H1 (cell line): ENCODE results near the gene BRCA2. TPM values are rescaled to one million over a fixed set of nuclear protein-coding genes. Genes with fewer than 3 reads are reported as not detected.

Source experiments
- CTCF ChIA-PET: fragments of 300-600 bp; sonication (Branson Sonifier 250); formaldehyde crosslinking; loops from one replicate; lab custom pipeline; 2021; ENCODE audit not compliant: partially characterized antibody; lab: Charles Lee
- POLR2A ChIA-PET: fragments of 300-600 bp; sonication (Branson Sonifier 250); formaldehyde crosslinking; loops from one replicate; lab custom pipeline; 2021; ENCODE audit warnings: inconsistent platforms; ENCODE audit not compliant: partially characterized antibody; lab: Charles Lee
- DNase-seq, 2 experiments: peaks; one replicate each; pipeline versions ENCODE4 v3.0.0 to v3.0.0-alpha.2; 2010 to 2022; ENCODE audit warnings: low spot score in 2 of 2, low read depth in 1 of 2, mixed read lengths in 1 of 2
- FAIRE-seq: peaks from 2 replicates; lab custom pipeline; 2011; peaks lifted over from hg19 to GRCh38; lab: Jason Lieb, UNC
- H2AFZ ChIP-seq: 2 replicates; pipeline ENCODE4 v1.8.1; 2012; ENCODE audit warnings: low read length, inconsistent platforms
- H2AK5ac ChIP-seq: 2 replicates; pipeline ENCODE4 v1.6.1; 2013; ENCODE audit warnings: low read depth, low read length
- H2BK120ac ChIP-seq: replicated peaks from 2 replicates; pipeline ENCODE3; 2013; ENCODE audit warnings: low read depth, low read length, inconsistent platforms
- H2BK12ac ChIP-seq: 2 replicates; pipeline ENCODE4 v1.6.1; 2013; ENCODE audit warnings: low read depth, low read length
- H2BK15ac ChIP-seq: 2 replicates; pipeline ENCODE4 v1.6.1; 2013; ENCODE audit warnings: low read length
- H2BK20ac ChIP-seq: 2 replicates; pipeline ENCODE4 v1.6.1; 2013; ENCODE audit warnings: low read length
- H2BK5ac ChIP-seq: 2 replicates; pipeline ENCODE4 v1.6.1; 2013; ENCODE audit warnings: low read depth, low read length
- H3K14ac ChIP-seq: 2 replicates; pipeline ENCODE4 v1.6.1; 2013; ENCODE audit warnings: inconsistent platforms; ENCODE audit not compliant: insufficient read length
- H3K18ac ChIP-seq: 2 replicates; pipeline ENCODE4 v1.6.1; 2013; ENCODE audit warnings: low read length; ENCODE audit errors: extremely low read depth
- H3K23ac ChIP-seq: 2 replicates; pipeline ENCODE4 v1.6.1; 2013; ENCODE audit warnings: inconsistent platforms; ENCODE audit not compliant: insufficient read length
- H3K23me2 ChIP-seq: 2 replicates; pipeline ENCODE4 v1.6.1; 2013; ENCODE audit warnings: low read depth, low read length
- H3K27ac ChIP-seq: 2 replicates; pipeline ENCODE4 v1.6.1; 2011; ENCODE audit warnings: low read depth, low read length, inconsistent platforms
- H3K27me3 ChIP-seq, 4 experiments: replicated peaks in 1 of 4; 1 replicate in 1 of 4; 2 replicates in 3 of 4; pipeline versions ENCODE4 v1.6.1 to v1.8.1; 2011 to 2013; ENCODE audit warnings: low read length in 3 of 4, mild to moderate bottlenecking in 3 of 4, inconsistent platforms in 2 of 4, mixed read lengths in 2 of 4, moderate library complexity in 1 of 4; ENCODE audit not compliant: control insufficient read depth in 3 of 4, insufficient read depth in 3 of 4; ENCODE audit errors: extremely low read depth in 1 of 4
- H3K36me3 ChIP-seq, 4 experiments: 2 replicates each; pipeline versions ENCODE4 v1.6.1 to v1.8.1; 2011 to 2013; ENCODE audit warnings: mild to moderate bottlenecking in 4 of 4, low read length in 3 of 4, moderate library complexity in 2 of 4, control low read depth in 1 of 4, inconsistent platforms in 1 of 4; ENCODE audit not compliant: insufficient read depth in 4 of 4, control insufficient read depth in 2 of 4
- H3K4ac ChIP-seq: replicated peaks from 2 replicates; pipeline ENCODE3; 2013; ENCODE audit warnings: low read length, low read depth, mixed read lengths, inconsistent platforms; ENCODE audit not compliant: insufficient read length
- H3K4me1 ChIP-seq, 4 experiments: replicated peaks in 1 of 4; 1 replicate in 1 of 4; 2 replicates in 3 of 4; pipeline versions ENCODE4 v1.6.1 to v1.8.1; 2011 to 2013; ENCODE audit warnings: low read length in 3 of 4, inconsistent platforms in 2 of 4, mixed read lengths in 1 of 4; ENCODE audit not compliant: insufficient read depth in 4 of 4, control insufficient read depth in 3 of 4
- H3K4me2 ChIP-seq, 2 experiments: 2 replicates each; pipeline versions ENCODE4 v1.6.1 to v1.8.1; 2011 to 2013; ENCODE audit warnings: low read depth in 2 of 2, low read length in 2 of 2, control low read depth in 1 of 2, inconsistent platforms in 1 of 2, mild to moderate bottlenecking in 1 of 2; ENCODE audit not compliant: insufficient read depth in 1 of 2
- H3K4me3 ChIP-seq, 4 experiments: fragments of 200-600, 300-600 bp in 1 of 4; sonication (generic), shearing (Covaris generic), sonication (Bioruptor Twin) in 1 of 4; 2 replicates each; pipeline versions ENCODE4 v1.5.1 to v1.8.1; 2011 to 2016; ENCODE audit warnings: low read length in 4 of 4, low read depth in 3 of 4, control low read depth in 2 of 4, inconsistent platforms in 2 of 4, mild to moderate bottlenecking in 2 of 4, mixed read lengths in 1 of 4, moderate library complexity in 1 of 4; ENCODE audit not compliant: insufficient read depth in 2 of 4; ENCODE audit errors: extremely low read depth in 1 of 4
- H3K56ac ChIP-seq: replicated peaks from 2 replicates; pipeline ENCODE3; 2013; ENCODE audit warnings: low read depth, mild to moderate bottlenecking, mixed read lengths, low read length, inconsistent platforms; ENCODE audit not compliant: insufficient read length
- H3K79me1 ChIP-seq: 2 replicates; pipeline ENCODE4 v1.6.1; 2013; ENCODE audit warnings: low read depth, low read length, control low read depth
- H3K79me2 ChIP-seq, 2 experiments: 2 replicates each; pipeline versions ENCODE4 v1.6.1 to v1.8.1; 2012 to 2013; ENCODE audit warnings: low read length in 2 of 2, mild to moderate bottlenecking in 2 of 2, inconsistent platforms in 1 of 2; ENCODE audit not compliant: insufficient read depth in 2 of 2, control insufficient read depth in 1 of 2
- H3K9ac ChIP-seq, 4 experiments: replicated peaks in 1 of 4; 1 replicate in 1 of 4; 2 replicates in 3 of 4; pipeline versions ENCODE4 v1.6.1 to v1.8.1; 2011 to 2013; ENCODE audit warnings: low read depth in 3 of 4, low read length in 3 of 4, control low read depth in 2 of 4, mild to moderate bottlenecking in 2 of 4, moderate library complexity in 2 of 4, inconsistent platforms in 1 of 4; ENCODE audit errors: extremely low read depth in 1 of 4
- H3K9me3 ChIP-seq, 2 experiments: 2 replicates each; pipeline versions ENCODE4 v1.6.1 to v1.8.1; 2012 to 2013; ENCODE audit warnings: mild to moderate bottlenecking in 2 of 2, moderate library complexity in 2 of 2, control low read depth in 1 of 2, inconsistent platforms in 1 of 2, low read depth in 1 of 2, low read length in 1 of 2, mixed read lengths in 1 of 2; ENCODE audit not compliant: insufficient read depth in 2 of 2
- H4K20me1 ChIP-seq, 2 experiments: replicated peaks in 1 of 2; 2 replicates each; pipeline versions ENCODE3 to v1.8.1; 2011 to 2013; ENCODE audit warnings: inconsistent platforms in 2 of 2, low read length in 2 of 2, mild to moderate bottlenecking in 1 of 2; ENCODE audit not compliant: insufficient read depth in 2 of 2, control insufficient read depth in 1 of 2
- H4K5ac ChIP-seq: 2 replicates; pipeline ENCODE4 v1.6.1; 2013; ENCODE audit warnings: low read length, low read depth, mixed read lengths, inconsistent platforms; ENCODE audit not compliant: insufficient read length
- H4K8ac ChIP-seq: 2 replicates; pipeline ENCODE4 v1.8.0; 2013; ENCODE audit warnings: mild to moderate bottlenecking, moderate library complexity, low read length, inconsistent platforms; ENCODE audit not compliant: insufficient read depth; ENCODE audit errors: extremely low read depth
- H4K91ac ChIP-seq: replicated peaks from 2 replicates; pipeline ENCODE3; 2013; ENCODE audit warnings: low read length, mixed read lengths, inconsistent platforms; ENCODE audit not compliant: insufficient read length
- NRF1 ChIP-seq: IDR thresholded peaks from 2 replicates; pipeline ENCODE4 v1.6.1; 2011; ENCODE audit warnings: mild to moderate bottlenecking, low read depth, low read length, improper control_type of control experiment
- WGBS, 2 experiments: shearing (Covaris generic) in 1 of 2; methylation state at CpG; one replicate each; pipeline versions ENCODE4 v1.1.6 to v1.1.7; 2013 to 2015; ENCODE audit warnings: low lambda C conversion rate in 2 of 2, mixed read lengths in 2 of 2, inconsistent platforms in 1 of 2, low coverage in 1 of 2, missing lambda C conversion rate in 1 of 2; ENCODE audit not compliant: insufficient replicate concordance in 2 of 2, insufficient coverage in 1 of 2, insufficient read length in 1 of 2; ENCODE audit errors: extremely low coverage in 1 of 2, missing lambda C conversion rate in 1 of 2; 5-methylcytosine and 5-hydroxymethylcytosine counted together
- polyA plus RNA-seq, 7 experiments: library from polyadenylated mRNA; depleted of rRNA in 3 of 7; stranded (reverse) in 5 of 7; unstranded in 2 of 7; fragments of >200 nt in 5 of 7; fragments of 200-250 nt in 2 of 7; gene quantifications; 1 replicate in 5 of 7; 2 replicates in 1 of 7; 4 replicates in 1 of 7; pipeline versions ENCODE4 v1.2.1 to v1.2.3, GENCODE V29; 2011 to 2013; ENCODE audit warnings: missing spikeins in 2 of 7, mixed read lengths in 2 of 7
- small RNA-seq: library from polyadenylated mRNA; stranded (forward); fragments of <200 nt; extraction: miRNeasy Mini kit (QIAGEN cat#:217004); gene quantifications from one replicate; pipeline ENCODE3, GENCODE V24; 2013; ENCODE audit not compliant: insufficient read depth
- total RNA-seq: library from RNA; stranded (reverse); fragmentation: NEBNext Ultra II Directional; extraction: Animal tissue kit (Norgen Biotek cat#: 25700); gene quantifications from 2 replicates; pipeline ENCODE4 v1.2.1, GENCODE V29; 2021

Gene BRCA2
- total and polyA plus RNA-seq, 2 of the 8 experiments (the other 6 are each of a cell fraction or from before 2014, with no cell fraction given): 4.2 to 24.9 TPM

- Histone ChIP-seq H3K23ac (no peak overlapping the region), H3K23me2 (no peaks in the 10 kb centered on the region)
- no peak for FAIRE-seq
Measured at GRCh38 chr13:32448972-32449371, 133.7 kb downstream of the BRCA2 start.

More at GRCh38 chr13:32448972-32449371, 133.7 kb downstream of the BRCA2 start:
- DNase-seq: no peak
- ChIA-PET POLR2A (no interaction called here), CTCF (interaction anchor here (0.6 kb wide), 1 partner anchor 24 kb away, joined by 3 read pairs; no protein-coding TSS in a partner anchor)
- Histone ChIP-seq H3K14ac (no peak overlapping the region), H2BK20ac (no peak overlapping the region), H4K91ac (no peak overlapping the region), H3K9me3 (peaks cover 0 to 2% of the 10 kb centered on the region in 2 experiments; a peak in 1 of 4 replicates), H2AK5ac (no peak overlapping the region), H3K79me2 (no peaks in the 10 kb centered on the region), H2BK120ac (no peak overlapping the region), H2BK12ac (no peak overlapping the region), H3K56ac (no peak overlapping the region), H3K79me1 (no peaks in the 10 kb centered on the region), H4K20me1 (no peaks in the 10 kb centered on the region), H3K27ac (no peak overlapping the region), H3K9ac (no peak overlapping the region), H3K4me3 (no peak overlapping the region), H3K27me3 (no peaks in the 10 kb centered on the region), H2BK5ac (no peak overlapping the region), H3K4me2 (no peak overlapping the region), H2BK15ac (no peak overlapping the region), H2AFZ (no peak overlapping the region), H4K8ac (no peak overlapping the region), H3K4me1 (no peaks in the 10 kb centered on the region), H3K4ac (no peak overlapping the region), H4K5ac (no peak overlapping the region), H3K18ac (no peak overlapping the region), H3K36me3 (no peaks in the 10 kb centered on the region)
- TF ChIP-seq NRF1: no peak
- WGBS, 2 experiments: 92% methylated on average over 1 of the region's 1 CpG; no CpG with 5 or more reads in 1 of the 2 experiments

Small RNA genes within 50 kb of the gene (small RNA-seq; reads per million reads assigned to genes)
- not detected for gene RF00190

Other genes with a start within 250 kb of the BRCA2 start
- 0.19 TPM in 1 of 2 replicates, not detected in the other for gene ZAR1L, start 145 bp upstream of the BRCA2 start, total RNA-seq
- 0.30 and 0.47 TPM in 2 replicates for gene ZAR1L, start 145 bp upstream of the BRCA2 start, polyA plus RNA-seq (2011; rRNA removed)
- gene N4BP2L1, start 112.6 kb downstream of the BRCA2 start, total RNA-seq: 3.1 and 3.7 TPM in 2 replicates
- 1.3 and 1.9 TPM in 2 replicates for gene N4BP2L1, start 112.6 kb downstream of the BRCA2 start, polyA plus RNA-seq (2011; rRNA removed)
- gene N4BP2L2, start 223.3 kb downstream of the BRCA2 start, total RNA-seq: 64.0 and 67.6 TPM in 2 replicates
- gene N4BP2L2, start 223.3 kb downstream of the BRCA2 start, polyA plus RNA-seq (2011; rRNA removed): 9.3 and 14.6 TPM in 2 replicates